Stomach (tissue), 9 donors: Measurements from ENCODE around the gene AJAP1. TPM values are rescaled to one million over a fixed set of nuclear protein-coding genes. Genes with fewer than 3 reads are reported as not detected.

Source experiments
- DNase-seq, 2 donors: peaks; one replicate each; pipeline versions ENCODE4 v3.0.0 to v3.0.0-alpha.2; 2013 to 2019
- H3K27ac ChIP-seq, 5 donors: fragments of 200-600 bp in 4 of 5; sonication (generic) in 4 of 5; one replicate each; pipeline ENCODE4 v1.5.1; 2013 to 2019; ENCODE audit warnings: mild to moderate bottlenecking in 1 of 5, moderate library complexity in 1 of 5
- H3K27me3 ChIP-seq, 3 donors: fragments of 200-600 bp; sonication (generic); one replicate each; pipeline ENCODE4 v1.5.1; 2017 to 2019; ENCODE audit warnings: mixed run types in 1 of 3
- H3K36me3 ChIP-seq, 4 donors: fragments of 200-600 bp; sonication (generic); 1 replicate in 3 of 4; 2 replicates in 1 of 4; pipeline ENCODE4 v1.5.1; 2016 to 2019
- H3K4me1 ChIP-seq, 4 donors: fragments of 200-600 bp; sonication (generic); one replicate each; pipeline ENCODE4 v1.5.1; 2016 to 2019
- H3K4me3 ChIP-seq, 4 donors: fragments of 200-600 bp; sonication (generic) in 3 of 4; one replicate each; pipeline ENCODE4 v1.5.1; 2016 to 2019; ENCODE audit warnings: mild to moderate bottlenecking in 1 of 4
- H3K9me3 ChIP-seq, 4 donors: fragments of 200-600 bp; sonication (generic); one replicate each; pipeline ENCODE4 v1.5.1; 2016 to 2019
- CTCF ChIP-seq, 7 experiments: fragments of 450-650 bp in 4 of 7; fragments of 200-600 bp in 3 of 7; sonication (generic) in 3 of 7; IDR thresholded peaks; one replicate each; pipeline ENCODE4 v1.5.1; 2016 to 2019; ENCODE audit warnings: antibody characterized with exemption in 7 of 7, control low read depth in 2 of 7, mild to moderate bottlenecking in 1 of 7
- EP300 ChIP-seq: sonication (generic); formaldehyde crosslinking; IDR thresholded peaks from one replicate; pipeline ENCODE4 v1.6.1; 2017; ENCODE audit warnings: antibody characterized with exemption
- POLR2A ChIP-seq, 4 donors: fragments of 450-650 bp; IDR thresholded peaks; one replicate each; pipeline ENCODE4 v1.6.1; 2016; ENCODE audit warnings: antibody characterized with exemption in 4 of 4, control low read depth in 2 of 4, mild to moderate bottlenecking in 1 of 4, moderate library complexity in 1 of 4
- POLR2AphosphoS5 ChIP-seq, 3 donors: sonication (generic); formaldehyde crosslinking; IDR thresholded peaks; one replicate each; pipeline ENCODE4 v1.6.1; 2016; ENCODE audit warnings: antibody characterized with exemption in 3 of 3
- WGBS, 5 donors: extraction: QIAGEN DNeasy Blood & Tissue Kit in 3 of 5; methylation state at CpG; one replicate each; pipeline versions ENCODE4 v1.1.5 to v1.1.7; 2013 to 2018; 5-methylcytosine and 5-hydroxymethylcytosine counted together
- intact Hi-C: fragments of 100-400 bp; cut with DNase I; formaldehyde crosslinking; loops from one replicate; pipeline ENCODE4 v1.15.1; 2023; ENCODE audit warnings: low total_unique reads
- polyA plus RNA-seq, 3 donors: library from polyadenylated mRNA; stranded (reverse); fragments of 200-250 nt; gene quantifications; one replicate each; pipeline ENCODE4 v1.2.3, GENCODE V29; 2013
- total RNA-seq, 5 donors: library from RNA; depleted of rRNA; stranded (reverse); fragments of >200 nt; gene quantifications; one replicate each; pipeline versions ENCODE4 v1.1.0 to v1.2.3, GENCODE V29; 2014 to 2016
- donor health status: healthy with polysubstance abuse.
- donor health status: Bipolar disorder and iron deficiency.
- donor health status: healthy.

Gene AJAP1
- total and polyA plus RNA-seq, 8 donors: 0.10 to 1.1 (median 0.14) TPM; not detected in 3

- no peak overlapping the region for H3K27ac ChIP-seq
- no peak overlapping the region for H3K4me3 ChIP-seq
- no peak for TF ChIP-seq CTCF (IDR thresholded peaks at IDR 0.05)
- intact Hi-C loops: no loop called here
- H3K36me3 ChIP-seq: no peaks in the 10 kb centered on the region
- peaks cover 0 to 10% (median 3%) of the 10 kb centered on the region in 3 donors for H3K27me3 ChIP-seq
- DNase-seq: no peak
- H3K9me3 ChIP-seq: peaks cover 7 to 37% (median 26%) of the 10 kb centered on the region in 4 donors
- H3K4me1 ChIP-seq: no peaks in the 10 kb centered on the region
- WGBS, 5 donors: 29 to 90% (median 72%) methylated on average over 3 of the region's 3 CpGs
Observed at GRCh38 chr1:4678066-4678717, 23.8 kb downstream of the AJAP1 start.

- 26 to 76% (median 44%) methylated on average over 9 of the region's 9 CpGs for WGBS, 5 donors
- no peaks in the 10 kb centered on the region for H3K36me3 ChIP-seq
Observed at GRCh38 chr1:4681026-4681425, 26.6 kb downstream of the AJAP1 start.

GRCh38 chr1:4682607-4683220, 28.3 kb downstream of the AJAP1 start:
- H3K9me3 ChIP-seq: peaks cover 7 to 37% (median 24%) of the 10 kb centered on the region in 4 donors
- H3K4me1 ChIP-seq: no peaks in the 10 kb centered on the region
- 79 to 88% (median 86%) methylated on average over 2 of the region's 2 CpGs for WGBS, 5 donors
- H3K4me3 ChIP-seq: no peak overlapping the region
- DNase-seq: no peak
- no peaks in the 10 kb centered on the region for H3K36me3 ChIP-seq
- TF ChIP-seq POLR2A (IDR thresholded peaks at IDR 0.05) (no peak), POLR2AphosphoS5 (IDR thresholded peaks at IDR 0.05) (no peak), EP300 (no peak), CTCF (IDR thresholded peaks at IDR 0.05) (no peak)
- H3K27ac ChIP-seq: no peak overlapping the region
- intact Hi-C loops: no loop called here
- peaks cover 0 to 31% (median 3%) of the 10 kb centered on the region in 3 donors for H3K27me3 ChIP-seq

More at GRCh38 chr1:4681026-4681425, 26.6 kb downstream of the AJAP1 start:
- TF ChIP-seq POLR2A (IDR thresholded peaks at IDR 0.05) (no peak), EP300 (no peak), POLR2AphosphoS5 (IDR thresholded peaks at IDR 0.05) (no peak), CTCF (IDR thresholded peaks at IDR 0.05) (no peak)
- intact Hi-C loops: no loop called here
- no peak overlapping the region for H3K27ac ChIP-seq
- H3K9me3 ChIP-seq: peaks cover 7 to 37% (median 26%) of the 10 kb centered on the region in 4 donors
- no peak for DNase-seq
- H3K4me3 ChIP-seq: no peak overlapping the region
- H3K4me1 ChIP-seq: no peaks in the 10 kb centered on the region
- H3K27me3 ChIP-seq: peaks cover 0 to 26% (median 3%) of the 10 kb centered on the region in 3 donors

GRCh38 chr1:4684136-4684535, 29.7 kb downstream of the AJAP1 start:
- intact Hi-C loops: no loop called here
- TF ChIP-seq POLR2AphosphoS5 (IDR thresholded peaks at IDR 0.05): no peak
- no peak overlapping the region for H3K27ac ChIP-seq
- peaks cover 7 to 23% (median 12%) of the 10 kb centered on the region in 4 donors for H3K9me3 ChIP-seq
- no peak overlapping the region for H3K4me3 ChIP-seq
- H3K27me3 ChIP-seq: peaks cover 0 to 34% (median 3%) of the 10 kb centered on the region in 3 donors
- H3K4me1 ChIP-seq: no peaks in the 10 kb centered on the region
- no peak for DNase-seq
- WGBS, 5 donors: 61 to 73% (median 71%) methylated on average over 8 of the region's 8 CpGs
- no peaks in the 10 kb centered on the region for H3K36me3 ChIP-seq
